Heart left ventricle (tissue), 16 donors: Measurements from ENCODE around the gene DRD4. TPM values are rescaled to one million over a fixed set of nuclear protein-coding genes. Genes with fewer than 3 reads are reported as not detected.

Source experiments
- ATAC-seq, 4 donors: fragments of 200-7000 bp; cut with Tn5 transposase; one replicate each; pipeline ENCODE4 v1.9.1; 2020 to 2022; ENCODE audit warnings: moderate library complexity in 4 of 4, mild to moderate bottlenecking in 3 of 4, moderate number of reproducible peaks in 1 of 4
- DNase-seq, 5 donors: peaks; one replicate each; pipeline ENCODE4 v3.0.0-alpha.2; 2020
- H3K27ac ChIP-seq, 12 donors: fragments of 200-600 bp; sonication (generic) in 4 of 12; one replicate each; pipeline versions ENCODE4 v1.5.0 to v1.8.0; 2016 to 2022; ENCODE audit warnings: mild to moderate bottlenecking in 2 of 12
- H3K27me3 ChIP-seq, 9 donors: fragments of 200-600 bp; sonication (generic) in 2 of 9; one replicate each; pipeline versions ENCODE4 v1.5.1 to v1.8.0; 2016 to 2022; ENCODE audit warnings: mild to moderate bottlenecking in 3 of 9
- H3K36me3 ChIP-seq, 9 donors: fragments of 200-600 bp; sonication (generic) in 2 of 9; one replicate each; pipeline versions ENCODE4 v1.5.0 to v1.8.0; 2018 to 2022; ENCODE audit warnings: mild to moderate bottlenecking in 2 of 9
- H3K4me1 ChIP-seq, 12 donors: fragments of 200-600 bp; sonication (generic) in 4 of 12; one replicate each; pipeline versions ENCODE4 v1.5.0 to v1.8.0; 2016 to 2022; ENCODE audit warnings: mild to moderate bottlenecking in 3 of 12
- H3K4me3 ChIP-seq, 12 donors: fragments of 200-600 bp; sonication (generic) in 4 of 12; one replicate each; pipeline versions ENCODE4 v1.5.0 to v1.8.0; 2017 to 2022; ENCODE audit warnings: mild to moderate bottlenecking in 9 of 12, moderate library complexity in 4 of 12
- H3K9me3 ChIP-seq, 12 donors: fragments of 200-600 bp; sonication (generic) in 4 of 12; one replicate each; pipeline versions ENCODE4 v1.5.0 to v1.8.0; 2016 to 2022; ENCODE audit warnings: mild to moderate bottlenecking in 1 of 12
- CTCF ChIP-seq, 12 donors: fragments of 200-600 bp; sonication (generic) in 4 of 12; IDR thresholded peaks; one replicate each; pipeline versions ENCODE4 v1.5.0 to v1.8.0; 2018 to 2022; ENCODE audit warnings: antibody characterized with exemption in 12 of 12, mild to moderate bottlenecking in 5 of 12
- POLR2A ChIP-seq, 2 donors: fragments of 450-650 bp; IDR thresholded peaks; one replicate each; pipeline ENCODE4 v1.6.1; 2017; ENCODE audit warnings: antibody characterized with exemption in 2 of 2, mild to moderate bottlenecking in 2 of 2, moderate library complexity in 2 of 2
- WGBS, 4 donors: extraction: QIAGEN DNeasy Blood & Tissue Kit in 2 of 4; methylation state at CpG; one replicate each; pipeline versions ENCODE4 v1.1.5 to v1.1.7; 2013 to 2018; 5-methylcytosine and 5-hydroxymethylcytosine counted together
- intact Hi-C, 10 donors: fragments of 100-400 bp; cut with DNase I; formaldehyde crosslinking; loops; one replicate each; pipeline versions ENCODE4 v1.11.1 to v1.14.2; 2022
- polyA plus RNA-seq, 2 donors: library from polyadenylated mRNA; stranded (reverse); fragments of 200-250 nt; gene quantifications; one replicate each; pipeline ENCODE4 v1.2.3, GENCODE V29; 2013
- total RNA-seq, 9 donors: library from RNA; depleted of rRNA in 2 of 9; stranded (reverse); fragments of >200 nt in 2 of 9; fragmentation: NEBNext Ultra II Directional in 3 of 9; extraction: Animal tissue kit (Norgen Biotek cat#: 25700) in 3 of 9; gene quantifications; one replicate each; pipeline versions ENCODE4 v1.1.0 to v1.2.4, GENCODE V29; 2016 to 2023
- donor health status: ischemic (EF 13 %, LVEDD 7.1; RV severe dilation, severe dysfunction).
- donor health status: healthy with polysubstance abuse.
- donor health status: DM: no; HTN: yes; CAD: no.
- donor health status: DM: no; HTN: no; CAD: no.
- donor health status: ischemic (EF 25% LVEDD 6.9; RV normal size, moderate dysfunction).
- donor health status: ischemic (EF 25% LVEDD 5.7; RV mildly dilated, moderate dysfunction).
- donor health status: healthy.
- donor health status: DM: yes; HTN: yes; CAD: no.
- donor health status: ischemic (EF 35%, LVEDD 5.7; RV mildly dilated, moderate dysfunction).
- donor health status: nonischemic (EF 11% LVEDD 7.7; RV severe dilation, severe dysfunction).
- donor health status: DM: yes; HTN: yes; CAD: no.
- donor health status: PGD.
- donor health status: ischemic (EF 29% LVEDD 5.4; RV normal size, mild dysfunction).
- donor health status: nonischemic (EF 23%, LVEDD 6.1; RV moderate dilation, normal function).

DRD4 gene
- total and polyA plus RNA-seq, 11 donors, result 0.07 to 1.0 (median 0.29) TPM; not detected in 4

DNA sequence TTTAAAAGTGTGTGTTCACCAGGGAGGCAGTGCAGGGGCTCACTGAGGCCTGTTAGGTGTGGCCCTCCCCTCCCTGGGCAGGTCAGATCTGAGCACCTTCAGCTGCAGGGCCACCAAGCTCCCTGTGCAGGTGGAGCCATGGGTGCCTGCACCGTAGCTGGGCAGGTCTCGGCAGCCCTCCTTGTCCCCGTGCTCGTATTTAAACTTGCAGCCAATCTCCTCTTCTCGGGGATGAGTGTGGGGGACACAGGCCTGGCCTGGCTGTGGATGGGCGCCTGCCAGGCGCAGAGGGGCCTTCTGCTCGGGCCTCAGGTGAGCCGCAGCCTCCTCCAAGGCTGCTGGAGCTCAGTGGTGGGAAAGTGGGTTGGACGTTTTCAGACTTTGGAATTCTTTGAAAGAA lies 41.7 kb upstream of the DRD4 start:
- ATAC-seq (no peak), DNase-seq (no peak)
- intact Hi-C loops, result no loop called here
- WGBS, 4 donors, result 89 to 94% (median 92%) methylated on average over 8 to 10 of the region's 10 CpGs
- H3K27ac ChIP-seq, result no peak overlapping the region
- H3K4me3 ChIP-seq, result no peak overlapping the region
- peaks cover 0 to 100% (median 97%) of the 10 kb centered on the region in 9 donors for H3K36me3 ChIP-seq
- no peaks in the 10 kb centered on the region for H3K9me3 ChIP-seq
- no peaks in the 10 kb centered on the region for H3K4me1 ChIP-seq
- no peak for TF ChIP-seq POLR2A (IDR thresholded peaks at IDR 0.05)
- TF ChIP-seq CTCF (IDR thresholded peaks at IDR 0.05), result no peak
- no peaks in the 10 kb centered on the region for H3K27me3 ChIP-seq

DNA sequence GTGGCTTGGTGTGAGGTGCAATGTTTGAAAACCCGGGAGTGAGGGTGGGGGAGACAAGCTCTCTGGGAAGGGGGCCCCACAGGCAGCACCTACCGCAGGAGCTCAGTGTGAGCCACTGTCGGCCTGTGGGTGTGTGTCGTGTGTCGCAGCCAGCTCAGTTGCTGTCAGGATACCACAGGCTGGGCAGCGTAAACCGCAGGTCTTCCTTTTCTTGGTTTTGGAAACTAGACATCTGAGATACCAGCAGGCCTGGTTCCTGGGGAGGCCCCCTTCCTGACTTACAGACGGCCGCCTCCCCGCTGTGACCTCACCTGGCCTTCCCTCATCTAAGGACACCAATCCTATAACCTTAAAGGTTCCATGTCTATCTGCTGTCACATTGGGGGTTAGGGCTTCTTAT lies 40.7 kb upstream of the DRD4 start:
- H3K27ac ChIP-seq, result no peak overlapping the region
- H3K9me3 ChIP-seq, result no peaks in the 10 kb centered on the region
- ATAC-seq (no peak), DNase-seq (no peak)
- TF ChIP-seq CTCF (IDR thresholded peaks at IDR 0.05) (no peak), POLR2A (IDR thresholded peaks at IDR 0.05) (no peak)
- WGBS, 4 donors, result 73 to 90% (median 88%) methylated on average over 10 of the region's 10 CpGs
- H3K4me1 ChIP-seq, result no peaks in the 10 kb centered on the region
- intact Hi-C loops, result no loop called here
- no peaks in the 10 kb centered on the region for H3K27me3 ChIP-seq
- H3K4me3 ChIP-seq, result no peak overlapping the region
- peaks cover 0 to 100% (median 97%) of the 10 kb centered on the region in 9 donors for H3K36me3 ChIP-seq

DNA sequence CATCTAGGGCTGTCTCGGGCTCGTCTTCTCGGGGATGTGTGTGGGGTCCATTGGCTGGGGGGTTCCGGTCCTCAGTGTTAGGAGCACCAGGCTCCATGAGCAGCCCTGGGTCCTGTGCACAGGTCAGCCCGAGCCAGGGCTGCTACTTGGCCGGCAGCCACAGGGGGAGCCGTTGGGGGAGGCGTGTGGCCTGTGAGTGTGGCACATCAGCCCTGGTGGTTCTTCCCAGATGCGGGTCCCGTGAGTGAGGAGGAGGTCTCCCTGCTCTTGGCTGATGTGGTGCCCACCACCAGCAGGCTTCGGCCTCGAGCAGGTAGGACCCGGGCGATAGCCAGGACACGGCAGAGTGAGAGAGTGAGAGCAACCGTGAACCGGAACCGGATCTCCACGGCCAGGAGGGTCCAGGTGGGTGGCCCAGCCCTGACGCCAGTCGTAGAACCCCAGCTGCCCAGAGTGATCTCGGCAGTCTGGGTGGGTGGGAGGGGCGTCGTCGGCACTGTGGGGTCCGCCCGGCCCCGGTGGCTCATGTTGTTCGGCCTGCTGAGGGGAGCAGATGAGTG lies 39.8 kb upstream of the DRD4 start:
- Histone ChIP-seq H3K27ac (no peak overlapping the region), H3K27me3 (no peaks in the 10 kb centered on the region), H3K4me1 (no peaks in the 10 kb centered on the region), H3K4me3 (no peak overlapping the region), H3K36me3 (peaks cover 0 to 100% (median 99%) of the 10 kb centered on the region in 9 donors), H3K9me3 (no peaks in the 10 kb centered on the region)
- no peak for DNase-seq
- TF ChIP-seq CTCF (IDR thresholded peaks at IDR 0.05) (no peak), POLR2A (IDR thresholded peaks at IDR 0.05) (no peak)
- ATAC-seq, result peak in 1 of 4 donors; percentile 5
- WGBS, 4 donors, result 89 to 95% (median 90%) methylated on average over 19 to 29 of the region's 29 CpGs
- intact Hi-C loops, result no loop called here

DNA sequence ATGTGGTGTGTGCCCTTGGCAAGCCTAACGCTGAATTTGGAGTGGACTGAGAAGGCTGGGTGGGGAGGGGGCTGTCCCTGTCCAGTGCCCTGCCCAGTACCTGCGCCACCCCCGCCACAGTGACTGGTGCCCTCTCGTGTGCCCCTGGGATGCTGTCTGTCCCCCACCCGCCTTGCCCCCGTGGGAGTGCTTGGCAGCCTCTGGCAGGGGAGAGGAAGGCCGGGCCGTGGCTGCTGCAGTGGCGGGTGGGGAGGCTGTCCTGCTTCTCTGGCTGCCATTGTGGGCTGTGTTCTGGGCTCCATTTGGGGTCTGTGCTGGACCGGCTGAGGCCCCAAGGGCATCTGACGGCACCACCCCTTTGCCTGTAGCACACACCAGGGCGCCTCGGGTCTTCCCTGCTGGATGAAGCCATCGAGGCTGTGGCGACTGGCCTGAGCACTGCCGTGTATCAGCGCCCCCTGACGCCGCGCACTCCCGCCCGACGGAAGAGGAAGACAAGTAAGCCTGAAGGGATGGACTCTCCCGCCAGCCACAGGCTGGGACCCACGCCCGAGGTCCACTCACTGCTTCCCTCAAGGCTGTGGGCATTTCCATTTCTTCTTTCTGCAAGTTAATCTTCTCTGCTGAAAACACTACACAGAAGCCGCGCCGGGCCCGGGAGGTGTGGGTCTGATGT lies 38.9 kb upstream of the DRD4 start:
- TF ChIP-seq POLR2A (IDR thresholded peaks at IDR 0.05) (no peak), CTCF (IDR thresholded peaks at IDR 0.05) (no peak)
- H3K36me3 ChIP-seq, result peaks cover 0 to 100% (median 99%) of the 10 kb centered on the region in 9 donors
- H3K27me3 ChIP-seq, result no peaks in the 10 kb centered on the region
- peak in 1 of 5 donors; percentile 44 for DNase-seq
- no peaks in the 10 kb centered on the region for H3K4me1 ChIP-seq
- intact Hi-C loops, result no loop called here
- H3K27ac ChIP-seq, result no peak overlapping the region
- peak in 2 of 4 donors; percentile 16 to 18 for ATAC-seq
- no peak overlapping the region for H3K4me3 ChIP-seq
- no peaks in the 10 kb centered on the region for H3K9me3 ChIP-seq
- 91 to 94% (median 93%) methylated on average over 23 to 30 of the region's 30 CpGs for WGBS, 4 donors
